Measurements from ENCODE around the gene TCIRG1.
A peak's percentile ranks its signal among the peaks of the same experiment; 100 is the strongest.

Gene TCIRG1

GRCh38 chr11:68033708-68034045 is 5.1 kb upstream of the TCIRG1 start:
- no peak for DNase-seq (ENCODE audit: low read depth in 1 of 2, low spot score in 1 of 2)
- Histone ChIP-seq H3K27me3 (ENCODE audit: insufficient read depth, poor library complexity, severe bottlenecking) (no peaks in the 10 kb centered on the region), H3K27ac (replicated peaks) (no peak overlapping the region), H3K4me3 (replicated peaks; ENCODE audit: insufficient read depth, low read length) (no peak overlapping the region)
- TF ChIP-seq POLR2AphosphoS5 (IDR thresholded peaks at IDR 0.05; ENCODE audit: low read depth) (no peak), SPI1 (IDR thresholded peaks at IDR 0.05; ENCODE audit: borderline replicate concordance, low read depth) (no peak), GABPA (IDR thresholded peaks at IDR 0.05; ENCODE audit: low read depth) (no peak), REST (IDR thresholded peaks at IDR 0.05; ENCODE audit: insufficient replicate concordance, low read depth) (no peak)
- TF ChIP-seq, protein P1, sequence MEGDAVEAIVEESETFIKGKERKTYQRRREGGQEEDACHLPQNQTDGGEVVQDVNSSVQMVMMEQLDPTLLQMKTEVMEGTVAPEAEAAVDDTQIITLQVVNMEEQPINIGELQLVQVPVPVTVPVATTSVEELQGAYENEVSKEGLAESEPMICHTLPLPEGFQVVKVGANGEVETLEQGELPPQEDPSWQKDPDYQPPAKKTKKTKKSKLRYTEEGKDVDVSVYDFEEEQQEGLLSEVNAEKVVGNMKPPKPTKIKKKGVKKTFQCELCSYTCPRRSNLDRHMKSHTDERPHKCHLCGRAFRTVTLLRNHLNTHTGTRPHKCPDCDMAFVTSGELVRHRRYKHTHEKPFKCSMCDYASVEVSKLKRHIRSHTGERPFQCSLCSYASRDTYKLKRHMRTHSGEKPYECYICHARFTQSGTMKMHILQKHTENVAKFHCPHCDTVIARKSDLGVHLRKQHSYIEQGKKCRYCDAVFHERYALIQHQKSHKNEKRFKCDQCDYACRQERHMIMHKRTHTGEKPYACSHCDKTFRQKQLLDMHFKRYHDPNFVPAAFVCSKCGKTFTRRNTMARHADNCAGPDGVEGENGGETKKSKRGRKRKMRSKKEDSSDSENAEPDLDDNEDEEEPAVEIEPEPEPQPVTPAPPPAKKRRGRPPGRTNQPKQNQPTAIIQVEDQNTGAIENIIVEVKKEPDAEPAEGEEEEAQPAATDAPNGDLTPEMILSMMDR (IDR thresholded peaks at IDR 0.05; ENCODE audit: insufficient read depth, low read length): no peak

GRCh38 chr11:68035266-68035876 is 3.5 kb upstream of the TCIRG1 start:
- Histone ChIP-seq H3K4me3 (replicated peaks; ENCODE audit: insufficient read depth, low read length) (no peak overlapping the region), H3K27me3 (ENCODE audit: insufficient read depth, poor library complexity, severe bottlenecking) (no peaks in the 10 kb centered on the region), H3K27ac (replicated peaks) (peak overlapping the region; percentile 81; the same call in 1 of the 2 replicates)
- TF ChIP-seq SPI1 (IDR thresholded peaks at IDR 0.05; ENCODE audit: borderline replicate concordance, low read depth): no peak
- TF ChIP-seq, protein P1 (IDR thresholded peaks at IDR 0.05; ENCODE audit: insufficient read depth, low read length): no peak
- TF ChIP-seq POLR2AphosphoS5 (IDR thresholded peaks at IDR 0.05; ENCODE audit: low read depth): no peak
- no peak for TF ChIP-seq GABPA (IDR thresholded peaks at IDR 0.05; ENCODE audit: low read depth)
- no peak for TF ChIP-seq REST (IDR thresholded peaks at IDR 0.05; ENCODE audit: insufficient replicate concordance, low read depth)
- no peak for DNase-seq (ENCODE audit: low read depth in 1 of 2, low spot score in 1 of 2)

DNA sequence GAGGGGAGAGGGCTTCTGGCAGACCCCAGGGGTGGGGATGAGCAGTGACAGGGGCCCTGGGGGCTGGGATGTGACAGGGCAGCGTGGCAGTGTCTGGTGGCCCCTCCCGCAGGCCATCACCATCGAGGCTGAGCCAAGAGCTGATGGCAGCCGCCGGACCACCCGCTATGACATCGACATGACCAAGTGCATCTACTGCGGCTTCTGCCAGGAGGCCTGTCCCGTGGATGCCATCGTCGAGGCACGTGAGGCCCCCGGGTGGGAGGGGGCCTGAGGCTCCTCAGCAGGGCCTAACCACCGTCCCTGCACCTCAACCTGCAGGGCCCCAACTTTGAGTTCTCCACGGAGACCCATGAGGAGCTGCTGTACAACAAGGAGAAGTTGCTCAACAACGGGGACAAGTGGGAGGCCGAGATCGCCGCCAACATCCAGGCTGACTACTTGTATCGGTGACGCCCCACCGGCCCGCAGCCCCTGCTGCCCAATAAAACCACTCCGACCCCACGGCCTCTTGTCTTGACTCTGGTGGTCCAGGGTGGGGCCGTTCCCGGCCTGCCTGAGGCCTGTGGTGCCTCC is 2.6 kb upstream of the TCIRG1 start:
- DNase-seq (ENCODE audit: low read depth in 1 of 2, low spot score in 1 of 2): peak; percentile 77 to 84
- no peaks in the 10 kb centered on the region for H3K27me3 ChIP-seq (ENCODE audit: insufficient read depth, poor library complexity, severe bottlenecking)
- H3K27ac ChIP-seq (replicated peaks): peak overlapping the region; percentile 81
- TF ChIP-seq POLR2AphosphoS5 (IDR thresholded peaks at IDR 0.05; ENCODE audit: low read depth) (peak; percentile 9; the same call in 1 of the 2 replicates), GABPA (IDR thresholded peaks at IDR 0.05; ENCODE audit: low read depth) (no peak)
- H3K4me3 ChIP-seq (replicated peaks; ENCODE audit: insufficient read depth, low read length): no peak overlapping the region

DNA sequence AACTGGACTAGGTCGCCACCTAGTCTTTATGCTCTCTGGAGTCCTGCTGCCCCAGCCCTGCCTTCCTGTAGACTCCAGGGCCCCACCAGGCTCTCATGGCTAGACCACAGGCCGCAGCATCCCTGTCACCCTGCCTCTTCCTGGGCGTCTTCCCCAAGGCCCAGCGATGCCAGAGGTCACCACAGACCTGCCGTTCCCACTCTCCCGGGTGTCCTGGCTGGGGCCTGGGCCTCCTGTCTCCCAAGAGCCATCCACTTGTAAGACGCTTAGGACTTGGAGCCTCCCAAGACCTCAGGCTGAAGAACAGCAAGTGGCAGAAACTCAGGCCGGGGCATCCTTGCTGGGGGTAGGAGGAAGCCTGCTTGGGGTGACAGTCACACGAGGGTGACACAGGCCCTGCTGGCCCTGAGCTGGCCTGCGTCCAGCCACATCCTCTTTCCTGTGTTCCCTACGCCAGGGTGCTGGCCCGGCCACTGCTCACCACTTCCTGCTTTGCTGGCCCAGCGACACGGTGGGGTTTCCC is 2.0 kb upstream of the TCIRG1 start:
- peak; percentile 54 to 84 for DNase-seq (ENCODE audit: low read depth in 1 of 2, low spot score in 1 of 2)
- H3K27ac ChIP-seq (replicated peaks): peak overlapping the region; percentile 81
- no peaks in the 10 kb centered on the region for H3K27me3 ChIP-seq (ENCODE audit: insufficient read depth, poor library complexity, severe bottlenecking)
- TF ChIP-seq SPI1 (IDR thresholded peaks at IDR 0.05; ENCODE audit: borderline replicate concordance, low read depth) (peak; percentile 87), POLR2AphosphoS5 (IDR thresholded peaks at IDR 0.05; ENCODE audit: low read depth) (peak; percentile 59), GABPA (IDR thresholded peaks at IDR 0.05; ENCODE audit: low read depth) (no peak)
- no peak overlapping the region for H3K4me3 ChIP-seq (replicated peaks; ENCODE audit: insufficient read depth, low read length)

Measured in HL-60 (cell line).